B cell (primary cell): Measurements from ENCODE around the gene OR6J1. TPM values are rescaled to one million over a fixed set of nuclear protein-coding genes. Genes with fewer than 3 reads are reported as not detected.

Experiments
- ATAC-seq: fragments of 200-7000 bp; cut with Tn5 transposase; one replicate; pipeline ENCODE4 v1.10.0; 2021; ENCODE audit warnings: low read depth, mild to moderate bottlenecking, moderate number of reproducible peaks, moderate library complexity
- CTCF ChIA-PET: fragments of 350-600 bp; sonication (Branson Sonifier 250); formaldehyde crosslinking; loops from one replicate; lab custom pipeline; 2021; ENCODE audit warnings: antibody characterized with exemption, inconsistent platforms; lab: Charles Lee
- POLR2A ChIA-PET: fragments of 350-600 bp; sonication (Branson Sonifier 250); formaldehyde crosslinking; loops from one replicate; lab custom pipeline; 2021; ENCODE audit warnings: antibody characterized with exemption; lab: Charles Lee
- DNase-seq: peaks from one replicate; pipeline ENCODE4 v3.0.0; 2013
- H2AFZ ChIP-seq: 2 replicates; pipeline ENCODE4 v1.6.1; 2012; ENCODE audit warnings: mild to moderate bottlenecking, low read depth, low read length; ENCODE audit not compliant: insufficient read depth, poor library complexity, severe bottlenecking
- H3K27ac ChIP-seq, 2 donors: 1 replicate in 1 of 2; 2 replicates in 1 of 2; pipeline ENCODE4 v1.5.1; 2012 to 2013; ENCODE audit warnings: low read length in 2 of 2, mild to moderate bottlenecking in 2 of 2, moderate library complexity in 1 of 2
- H3K27me3 ChIP-seq, 4 experiments: fragments of 200-600 bp in 1 of 4; sonication (generic) in 1 of 4; replicated peaks in 1 of 4; 1 replicate in 2 of 4; 2 replicates in 2 of 4; pipeline versions ENCODE4 v1.6.1 to v1.7.0; 2013 to 2016; ENCODE audit warnings: low read length in 3 of 4, mild to moderate bottlenecking in 2 of 4, mixed read lengths in 1 of 4, moderate library complexity in 1 of 4; ENCODE audit not compliant: insufficient read depth in 4 of 4, control insufficient read depth in 3 of 4; ENCODE audit errors: control extremely low read depth in 1 of 4
- H3K36me3 ChIP-seq, 2 experiments: replicated peaks in 1 of 2; 1 replicate in 1 of 2; 2 replicates in 1 of 2; pipeline versions ENCODE4 v1.6.1 to v1.7.1; 2013; ENCODE audit warnings: low read length in 1 of 2; ENCODE audit not compliant: insufficient read depth in 2 of 2, control insufficient read depth in 1 of 2; ENCODE audit errors: control extremely low read depth in 1 of 2, extremely low read depth in 1 of 2
- H3K4me1 ChIP-seq, 2 donors: fragments of 200-600 bp in 1 of 2; sonication (generic) in 1 of 2; 1 replicate in 1 of 2; 2 replicates in 1 of 2; pipeline versions ENCODE4 v1.5.1 to v1.6.1; 2013 to 2017; ENCODE audit warnings: low read length in 2 of 2; ENCODE audit not compliant: control insufficient read depth in 2 of 2, insufficient read depth in 2 of 2
- H3K4me2 ChIP-seq: replicated peaks from 2 replicates; pipeline ENCODE3; 2012; ENCODE audit warnings: mild to moderate bottlenecking, low read depth, low read length; ENCODE audit not compliant: poor library complexity, severe bottlenecking
- H3K4me3 ChIP-seq, 5 experiments: fragments of 200-600 bp in 1 of 5; sonication (generic) in 1 of 5; 1 replicate in 3 of 5; 2 replicates in 2 of 5; pipeline versions ENCODE4 v1.5.1 to v1.7.0; 2011 to 2016; ENCODE audit warnings: low read length in 4 of 5, mild to moderate bottlenecking in 4 of 5, low read depth in 2 of 5, control low read depth in 1 of 5, moderate library complexity in 1 of 5; ENCODE audit not compliant: insufficient read depth in 1 of 5; ENCODE audit errors: control extremely low read depth in 1 of 5, extremely low read depth in 1 of 5
- H3K79me2 ChIP-seq: fragments of 200-600 bp; sonication (generic); one replicate; pipeline ENCODE4 v1.6.0; 2016; ENCODE audit warnings: low read length; ENCODE audit not compliant: control insufficient read depth, insufficient read depth
- H3K9ac ChIP-seq: fragments of 200-600 bp; sonication (generic); 2 replicates; pipeline ENCODE4 v1.6.1; 2017; ENCODE audit warnings: mild to moderate bottlenecking, low read length, moderate library complexity
- H3K9me3 ChIP-seq, 3 donors: one replicate each; pipeline versions ENCODE4 v1.6.1 to v1.7.1; 2013; ENCODE audit warnings: low read length in 2 of 3; ENCODE audit not compliant: control insufficient read depth in 2 of 3, insufficient read depth in 1 of 3; ENCODE audit errors: control extremely low read depth in 1 of 3
- H4K20me1 ChIP-seq: 2 replicates; pipeline ENCODE4 v1.6.0; 2012; ENCODE audit warnings: mild to moderate bottlenecking, low read length; ENCODE audit not compliant: insufficient read depth, control insufficient read depth, poor library complexity, severe bottlenecking
- H3K27ac Mint-ChIP-seq: one replicate; pipeline ENCODE4 v1.8.0; 2021; ENCODE audit warnings: mixed read lengths
- H3K27me3 Mint-ChIP-seq: one replicate; pipeline ENCODE4 v1.8.0; 2021; ENCODE audit warnings: mixed read lengths
- H3K4me1 Mint-ChIP-seq: one replicate; pipeline ENCODE4 v1.8.0; 2021; ENCODE audit warnings: mixed read lengths
- H3K4me3 Mint-ChIP-seq: one replicate; pipeline ENCODE4 v1.8.0; 2021; ENCODE audit warnings: mixed read lengths
- H3K9me3 Mint-ChIP-seq: one replicate; pipeline ENCODE4 v1.8.0; 2022; ENCODE audit warnings: mixed read lengths; ENCODE audit not compliant: insufficient read depth
- EZH2 ChIP-seq: IDR thresholded peaks from 2 replicates; pipeline ENCODE4 v1.6.1; 2012; ENCODE audit warnings: borderline replicate concordance, low read depth, mild to moderate bottlenecking, moderate library complexity, low read length; ENCODE audit not compliant: insufficient read depth, poor library complexity, severe bottlenecking
- WGBS: methylation state at CpG from one replicate; pipeline ENCODE4 v1.1.5; 2013; ENCODE audit warnings: missing lambda C conversion rate; ENCODE audit not compliant: insufficient coverage; 5-methylcytosine and 5-hydroxymethylcytosine counted together
- intact Hi-C: fragments of 100-400 bp; cut with micrococcal nuclease; formaldehyde crosslinking; loops from one replicate; pipeline ENCODE4 v1.10.0; 2022
- polyA plus RNA-seq: library from polyadenylated mRNA; depleted of rRNA; stranded (reverse); fragments of >200 nt; gene quantifications from 2 replicates; pipeline ENCODE4 v1.2.3, GENCODE V29; 2012
- total RNA-seq, 2 donors: library from RNA; stranded (reverse); fragments of 120-200 nt in 1 of 2; gene quantifications; 1 replicate in 1 of 2; 2 replicates in 1 of 2; pipeline versions ENCODE4 v1.2.3 to v1.2.4, GENCODE V29; 2013 to 2022
- TF ChIP-seq, protein P1 (sequence below): fragments of 200-600 bp; IDR thresholded peaks from one replicate; pipeline ENCODE4 v1.8.0; 2022; ENCODE audit warnings: antibody characterized with exemption, mild to moderate bottlenecking

Gene OR6J1
- total and polyA plus RNA-seq, 2 donors (not counting 1 experiment from before 2014, with no cell fraction given), result not detected

DNA sequence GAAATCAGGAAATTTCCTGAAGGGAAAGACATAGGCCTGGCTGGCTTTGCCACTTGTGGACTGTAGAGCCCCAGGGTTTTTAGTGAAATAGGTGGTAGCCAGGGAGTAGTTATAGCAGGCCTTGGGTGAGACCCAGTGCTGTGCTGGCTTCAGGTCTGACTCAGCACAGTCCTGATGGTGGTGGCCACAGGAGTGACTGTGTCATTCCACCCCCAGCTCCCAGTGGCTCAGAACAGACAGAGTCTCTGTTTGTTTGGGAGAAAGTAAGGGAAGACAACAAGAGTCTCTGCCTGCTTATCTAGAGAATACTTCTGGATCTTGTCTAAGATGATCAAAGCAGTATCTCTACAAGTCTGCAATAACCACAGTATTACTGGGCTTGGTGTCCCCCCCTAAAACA, 27.5 kb upstream of the OR6J1 start:
- Histone ChIP-seq H3K36me3 (no peaks in the 10 kb centered on the region), H3K9ac (no peak overlapping the region), H3K4me1 (no peaks in the 10 kb centered on the region), H3K27me3 (no peaks in the 10 kb centered on the region), H4K20me1 (no peaks in the 10 kb centered on the region), H2AFZ (no peak overlapping the region), H3K9me3 (no peaks in the 10 kb centered on the region), H3K79me2 (no peaks in the 10 kb centered on the region), H3K4me2 (no peak overlapping the region), H3K27ac (no peak overlapping the region), H3K4me3 (no peak overlapping the region)
- TF ChIP-seq, protein P1, sequence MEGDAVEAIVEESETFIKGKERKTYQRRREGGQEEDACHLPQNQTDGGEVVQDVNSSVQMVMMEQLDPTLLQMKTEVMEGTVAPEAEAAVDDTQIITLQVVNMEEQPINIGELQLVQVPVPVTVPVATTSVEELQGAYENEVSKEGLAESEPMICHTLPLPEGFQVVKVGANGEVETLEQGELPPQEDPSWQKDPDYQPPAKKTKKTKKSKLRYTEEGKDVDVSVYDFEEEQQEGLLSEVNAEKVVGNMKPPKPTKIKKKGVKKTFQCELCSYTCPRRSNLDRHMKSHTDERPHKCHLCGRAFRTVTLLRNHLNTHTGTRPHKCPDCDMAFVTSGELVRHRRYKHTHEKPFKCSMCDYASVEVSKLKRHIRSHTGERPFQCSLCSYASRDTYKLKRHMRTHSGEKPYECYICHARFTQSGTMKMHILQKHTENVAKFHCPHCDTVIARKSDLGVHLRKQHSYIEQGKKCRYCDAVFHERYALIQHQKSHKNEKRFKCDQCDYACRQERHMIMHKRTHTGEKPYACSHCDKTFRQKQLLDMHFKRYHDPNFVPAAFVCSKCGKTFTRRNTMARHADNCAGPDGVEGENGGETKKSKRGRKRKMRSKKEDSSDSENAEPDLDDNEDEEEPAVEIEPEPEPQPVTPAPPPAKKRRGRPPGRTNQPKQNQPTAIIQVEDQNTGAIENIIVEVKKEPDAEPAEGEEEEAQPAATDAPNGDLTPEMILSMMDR, result no peak
- no peak for TF ChIP-seq EZH2
- intact Hi-C loops, result no loop called here
- ATAC-seq (no peak), DNase-seq (no peak)
- peaks cover 2% of the 10 kb centered on the region for H3K9me3 Mint-ChIP-seq
- H3K4me1 Mint-ChIP-seq, result no peaks in the 10 kb centered on the region
- POLR2A ChIA-PET, result no interaction called here
- H3K27ac Mint-ChIP-seq, result no peak overlapping the region
- no peak overlapping the region for H3K4me3 Mint-ChIP-seq
- CTCF ChIA-PET, result no interaction called here
- peaks cover 5% of the 10 kb centered on the region for H3K27me3 Mint-ChIP-seq

DNA sequence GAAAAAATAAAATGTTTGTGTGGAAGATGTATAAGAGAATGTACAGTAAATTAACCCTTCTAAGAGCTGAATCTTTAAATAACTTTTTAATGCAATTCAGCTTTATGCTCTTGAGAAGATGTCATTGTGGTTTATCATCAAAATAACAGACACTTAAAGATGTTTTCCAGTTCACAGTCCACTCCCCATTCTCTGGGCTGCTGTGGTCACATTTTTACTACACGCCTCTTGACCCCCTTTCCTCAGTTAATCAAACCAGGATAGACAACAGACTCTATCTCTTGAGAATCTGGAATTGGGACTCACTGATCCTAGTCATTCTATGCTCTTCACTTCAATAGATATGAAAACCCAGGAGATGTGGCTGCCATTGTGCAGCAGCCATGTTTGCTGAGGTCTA, 24.7 kb upstream of the OR6J1 start:
- no peak overlapping the region for H3K27ac ChIP-seq

More for the DNA sequence above, 24.7 kb upstream of the OR6J1 start:
- H3K9ac ChIP-seq, result no peak overlapping the region
- no peaks in the 10 kb centered on the region for H3K79me2 ChIP-seq
- no peak overlapping the region for H2AFZ ChIP-seq
- ChIA-PET POLR2A (no interaction called here), CTCF (no interaction called here)
- H3K4me3 ChIP-seq, result no peak overlapping the region
- Mint-ChIP-seq H3K4me3 (no peak overlapping the region), H3K4me1 (no peaks in the 10 kb centered on the region), H3K27ac (no peak overlapping the region), H3K27me3 (no peaks in the 10 kb centered on the region), H3K9me3 (peaks cover 2% of the 10 kb centered on the region)
- no peak overlapping the region for H3K4me2 ChIP-seq
- ATAC-seq (no peak), DNase-seq (no peak)
- no peaks in the 10 kb centered on the region for H3K36me3 ChIP-seq
- intact Hi-C loops, result no loop called here
- H3K27me3 ChIP-seq, result no peaks in the 10 kb centered on the region
- no peaks in the 10 kb centered on the region for H3K4me1 ChIP-seq
- TF ChIP-seq, protein P1, result no peak
- no peak for TF ChIP-seq EZH2
- WGBS, result 100% methylated on average over 1 of the region's 1 CpG
- H4K20me1 ChIP-seq, result no peaks in the 10 kb centered on the region
- H3K9me3 ChIP-seq, result no peaks in the 10 kb centered on the region
